Caco-2 (cell line): Measurements from ENCODE around the gene TXNDC5. TPM values are rescaled to one million over a fixed set of nuclear protein-coding genes. Genes with fewer than 3 reads are reported as not detected.

ENCODE experiments used
- BruUV-seq: library from RNA; stranded (reverse); fragments of 400-500 nt; replicated peaks from 2 replicates; lab custom pipeline; 2021; lab: Mats Ljungman, UMichigan
- CTCF ChIA-PET: fragments of 300-600 bp; sonication (Branson Sonifier 250); formaldehyde crosslinking; loops from one replicate; lab custom pipeline; 2022; ENCODE audit warnings: antibody characterized with exemption; lab: Charles Lee
- POLR2A ChIA-PET: fragments of 300-600 bp; sonication (Branson Sonifier 250); formaldehyde crosslinking; loops from one replicate; lab custom pipeline; 2022; ENCODE audit warnings: antibody characterized with exemption; lab: Charles Lee
- DNase-seq, 2 experiments: peaks; one replicate each; pipeline versions ENCODE4 v3.0.0 to v3.0.0-alpha.2; 2020 to 2022
- H3K27me3 ChIP-seq: replicated peaks from 2 replicates; pipeline ENCODE4 v1.6.0; 2011; ENCODE audit warnings: low read length; ENCODE audit not compliant: control insufficient read depth, insufficient read depth
- H3K36me3 ChIP-seq: 2 replicates; pipeline ENCODE4 v1.5.1; 2011; ENCODE audit warnings: low read length; ENCODE audit not compliant: control insufficient read depth, insufficient read depth
- H3K4me1 ChIP-seq: fragments of 250-450 bp; sonication (Bioruptor Pico); 2 replicates; pipeline ENCODE4 v1.5.1; 2020; ENCODE audit warnings: mild to moderate bottlenecking
- H3K4me3 ChIP-seq: 2 replicates; pipeline ENCODE4 v1.5.1; 2011; ENCODE audit warnings: low read depth, mild to moderate bottlenecking, control low read depth, low read length
- H3K9me3 ChIP-seq: fragments of 250-450 bp; sonication (Bioruptor Pico); 2 replicates; pipeline ENCODE4 v1.5.1; 2020; ENCODE audit warnings: mild to moderate bottlenecking, moderate library complexity
- H3K27ac Mint-ChIP-seq: one replicate; pipeline ENCODE4 v1.8.0; 2022; ENCODE audit warnings: mixed read lengths; ENCODE audit not compliant: unreplicated experiment
- H3K27me3 Mint-ChIP-seq: one replicate; pipeline ENCODE4 v1.8.0; 2022; ENCODE audit warnings: mixed read lengths; ENCODE audit not compliant: insufficient read depth, unreplicated experiment
- H3K36me3 Mint-ChIP-seq: one replicate; pipeline ENCODE4 v1.8.0; 2022; ENCODE audit warnings: mild to moderate bottlenecking, mixed read lengths; ENCODE audit not compliant: insufficient read depth, unreplicated experiment
- H3K4me1 Mint-ChIP-seq: one replicate; pipeline ENCODE4 v1.8.0; 2022; ENCODE audit warnings: low read depth, mixed read lengths; ENCODE audit not compliant: unreplicated experiment
- H3K4me3 Mint-ChIP-seq: one replicate; pipeline ENCODE4 v1.8.0; 2022; ENCODE audit warnings: mild to moderate bottlenecking, moderate library complexity, mixed read lengths; ENCODE audit not compliant: unreplicated experiment
- H3K9me3 Mint-ChIP-seq: one replicate; pipeline ENCODE4 v1.8.0; 2022; ENCODE audit warnings: mixed read lengths; ENCODE audit not compliant: unreplicated experiment
- intact Hi-C: fragments of 100-400 bp; cut with micrococcal nuclease; formaldehyde crosslinking; loops from one replicate; pipeline ENCODE4 v1.10.0; 2022; ENCODE audit not compliant: unreplicated experiment
- total RNA-seq: library from RNA; stranded (reverse); gene quantifications from 2 replicates; pipeline ENCODE4 v1.2.3, GENCODE V29; 2022
- TF ChIP-seq, protein P1 (sequence below), 2 experiments: fragments of 200-600 bp in 1 of 2; IDR thresholded peaks; 1 replicate in 1 of 2; 2 replicates in 1 of 2; pipeline versions ENCODE4 v1.5.1 to v1.8.0; 2011 to 2022; ENCODE audit warnings: antibody characterized with exemption in 1 of 2, control low read depth in 1 of 2, inconsistent platforms in 1 of 2, low read depth in 1 of 2, low read length in 1 of 2, mild to moderate bottlenecking in 1 of 2, moderate library complexity in 1 of 2; ENCODE audit not compliant: insufficient read depth in 1 of 2, severe bottlenecking in 1 of 2, unreplicated experiment in 1 of 2

Gene TXNDC5
- total RNA-seq, 1 experiment from 2014 or later = 117 TPM

DNA sequence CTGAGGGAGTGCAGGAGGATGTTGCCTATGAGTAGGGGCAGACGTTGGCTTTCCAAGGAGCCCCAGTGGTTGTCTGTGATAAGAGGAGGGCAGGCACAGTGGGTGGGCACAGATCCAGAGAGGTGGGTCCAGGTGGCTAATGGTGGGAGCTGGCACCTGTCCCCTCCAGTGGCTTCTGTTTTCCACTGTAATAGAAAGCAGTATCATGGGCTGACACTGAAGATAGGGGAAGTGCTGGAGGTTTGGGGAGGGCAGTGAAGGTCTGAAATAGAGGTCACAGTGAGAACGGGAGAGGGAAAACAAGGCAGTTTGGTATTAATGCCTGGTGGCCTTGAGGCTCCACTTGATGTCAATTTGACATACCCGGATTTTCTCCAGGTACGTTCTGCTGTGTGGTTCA is 10.5 kb upstream of the TXNDC5 start:
- Histone ChIP-seq H3K9me3 (no peaks in the 10 kb centered on the region; the same call in 1 of the 2 replicates), H3K4me3 (no peak overlapping the region), H3K27me3 (no peaks in the 10 kb centered on the region), H3K4me1 (no peaks in the 10 kb centered on the region), H3K36me3 (no peaks in the 10 kb centered on the region)
- H3K4me3 Mint-ChIP-seq = no peak overlapping the region
- TF ChIP-seq, protein P1, sequence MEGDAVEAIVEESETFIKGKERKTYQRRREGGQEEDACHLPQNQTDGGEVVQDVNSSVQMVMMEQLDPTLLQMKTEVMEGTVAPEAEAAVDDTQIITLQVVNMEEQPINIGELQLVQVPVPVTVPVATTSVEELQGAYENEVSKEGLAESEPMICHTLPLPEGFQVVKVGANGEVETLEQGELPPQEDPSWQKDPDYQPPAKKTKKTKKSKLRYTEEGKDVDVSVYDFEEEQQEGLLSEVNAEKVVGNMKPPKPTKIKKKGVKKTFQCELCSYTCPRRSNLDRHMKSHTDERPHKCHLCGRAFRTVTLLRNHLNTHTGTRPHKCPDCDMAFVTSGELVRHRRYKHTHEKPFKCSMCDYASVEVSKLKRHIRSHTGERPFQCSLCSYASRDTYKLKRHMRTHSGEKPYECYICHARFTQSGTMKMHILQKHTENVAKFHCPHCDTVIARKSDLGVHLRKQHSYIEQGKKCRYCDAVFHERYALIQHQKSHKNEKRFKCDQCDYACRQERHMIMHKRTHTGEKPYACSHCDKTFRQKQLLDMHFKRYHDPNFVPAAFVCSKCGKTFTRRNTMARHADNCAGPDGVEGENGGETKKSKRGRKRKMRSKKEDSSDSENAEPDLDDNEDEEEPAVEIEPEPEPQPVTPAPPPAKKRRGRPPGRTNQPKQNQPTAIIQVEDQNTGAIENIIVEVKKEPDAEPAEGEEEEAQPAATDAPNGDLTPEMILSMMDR (IDR thresholded peaks at IDR 0.05; ENCODE audit: insufficient read depth in 1 of 2, low read depth in 1 of 2, low read length in 1 of 2, severe bottlenecking in 1 of 2, unreplicated experiment in 1 of 2) = no peak
- H3K36me3 Mint-ChIP-seq = no peaks in the 10 kb centered on the region
- H3K27ac Mint-ChIP-seq = no peak overlapping the region
- POLR2A ChIA-PET = no interaction called here
- no peaks in the 10 kb centered on the region for H3K4me1 Mint-ChIP-seq
- H3K27me3 Mint-ChIP-seq = peaks cover 3% of the 10 kb centered on the region
- no TSS peak for BruUV-seq
- no peak for DNase-seq
- intact Hi-C loops = no loop called here
- CTCF ChIA-PET = no interaction called here
- no peaks in the 10 kb centered on the region for H3K9me3 Mint-ChIP-seq

DNA sequence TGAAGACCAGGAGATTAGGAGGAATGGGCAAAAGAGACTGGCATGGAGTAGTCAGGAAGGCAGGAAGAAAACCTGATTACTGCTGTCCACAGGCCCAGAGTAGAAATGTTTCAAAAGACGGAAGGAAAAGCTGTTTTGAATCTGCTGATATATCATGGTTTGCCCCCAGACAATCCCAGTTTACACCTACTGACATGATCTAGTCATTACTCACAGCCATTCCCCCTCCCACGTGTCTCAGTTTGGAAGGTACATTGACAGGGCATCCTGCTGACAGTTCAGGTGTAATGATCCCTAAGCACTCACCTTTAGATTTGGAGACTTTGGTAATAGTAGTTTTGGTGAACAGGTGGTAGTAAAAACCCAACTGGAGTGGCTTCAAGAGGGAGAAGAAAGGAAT is 9.8 kb upstream of the TXNDC5 start:
- no peak overlapping the region for H3K4me3 Mint-ChIP-seq
- Histone ChIP-seq H3K4me3 (no peak overlapping the region), H3K27me3 (no peaks in the 10 kb centered on the region), H3K4me1 (no peaks in the 10 kb centered on the region), H3K9me3 (no peaks in the 10 kb centered on the region; the same call in 1 of the 2 replicates), H3K36me3 (no peaks in the 10 kb centered on the region)
- TF ChIP-seq, protein P1 (IDR thresholded peaks at IDR 0.05; ENCODE audit: insufficient read depth in 1 of 2, low read depth in 1 of 2, low read length in 1 of 2, severe bottlenecking in 1 of 2, unreplicated experiment in 1 of 2) = no peak
- ChIA-PET CTCF (no interaction called here), POLR2A (no interaction called here)
- intact Hi-C loops = no loop called here
- DNase-seq = no peak
- peaks cover 3% of the 10 kb centered on the region for H3K27me3 Mint-ChIP-seq
- H3K27ac Mint-ChIP-seq = no peak overlapping the region
- no TSS peak for BruUV-seq
- no peaks in the 10 kb centered on the region for H3K36me3 Mint-ChIP-seq
- no peaks in the 10 kb centered on the region for H3K9me3 Mint-ChIP-seq
- H3K4me1 Mint-ChIP-seq = no peaks in the 10 kb centered on the region

DNA sequence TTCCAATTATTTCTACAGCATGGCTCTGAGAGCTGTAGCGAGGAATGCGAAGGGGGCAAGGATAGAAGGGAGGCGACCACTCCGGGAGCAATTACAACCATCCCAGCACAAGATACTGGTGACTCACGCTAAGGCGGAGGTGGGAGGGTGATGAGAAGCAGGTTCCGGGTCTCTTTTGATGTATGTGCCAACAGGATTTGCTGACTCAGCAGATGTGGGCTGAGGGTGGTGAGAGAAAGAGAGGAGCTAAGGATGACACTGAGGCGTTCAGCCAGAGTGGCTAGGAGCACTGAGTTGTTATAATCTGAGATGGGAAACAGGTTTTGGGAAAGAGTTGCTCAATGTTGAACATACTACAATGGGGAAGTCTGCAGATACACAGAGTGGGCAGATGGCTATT is 9.3 kb upstream of the TXNDC5 start:
- no peaks in the 10 kb centered on the region for H3K4me1 ChIP-seq
- DNase-seq = no peak
- ChIA-PET CTCF (no interaction called here), POLR2A (no interaction called here)
- no peaks in the 10 kb centered on the region for H3K36me3 ChIP-seq
- no peaks in the 10 kb centered on the region for H3K9me3 ChIP-seq
- H3K27me3 Mint-ChIP-seq = peaks cover 3% of the 10 kb centered on the region
- no peaks in the 10 kb centered on the region for H3K9me3 Mint-ChIP-seq
- no peak overlapping the region for H3K4me3 ChIP-seq
- no peak overlapping the region for H3K4me3 Mint-ChIP-seq
- no peak overlapping the region for H3K27ac Mint-ChIP-seq
- no TSS peak for BruUV-seq
- H3K27me3 ChIP-seq = no peaks in the 10 kb centered on the region
- intact Hi-C loops = loop anchor here (10.0 kb wide), 1 partner anchor 195 kb away; the partner anchor contains the start of gene BMP6
- TF ChIP-seq, protein P1 (IDR thresholded peaks at IDR 0.05; ENCODE audit: insufficient read depth in 1 of 2, low read depth in 1 of 2, low read length in 1 of 2, severe bottlenecking in 1 of 2, unreplicated experiment in 1 of 2) = no peak
- no peaks in the 10 kb centered on the region for H3K36me3 Mint-ChIP-seq
- no peaks in the 10 kb centered on the region for H3K4me1 Mint-ChIP-seq
